ENCODE measurements around the gene SLMAP.

DNA sequence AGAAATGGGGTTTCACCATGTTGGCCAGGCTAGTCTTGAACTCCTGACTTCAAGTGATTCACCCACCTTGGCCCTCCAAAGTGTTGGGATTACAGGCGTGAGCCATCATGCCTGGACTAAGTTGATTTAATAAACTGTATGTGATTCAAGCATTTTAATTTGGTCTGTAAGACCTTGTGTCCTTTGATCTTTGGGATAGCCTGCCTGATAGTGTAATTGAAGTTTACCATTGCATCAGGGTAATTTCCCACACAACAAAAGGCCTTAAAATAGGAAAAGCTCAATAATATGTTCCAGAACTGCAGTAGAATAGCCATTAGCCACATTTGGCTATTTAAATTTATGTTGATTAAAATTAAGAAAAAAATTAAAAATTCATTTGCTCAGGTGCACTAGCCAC lies 38.0 kb upstream of the SLMAP start:
- TF ChIP-seq MXI1 (IDR thresholded peaks at IDR 0.05; ENCODE audit: borderline replicate concordance, low read depth, low read length), result no peak
- no peak for TF ChIP-seq SMC3 (IDR thresholded peaks at IDR 0.05; ENCODE audit: low read depth, low read length)
- TF ChIP-seq POLR2A (IDR thresholded peaks at IDR 0.05; ENCODE audit: low read depth, low read length), result no peak
- TF ChIP-seq, protein P1, sequence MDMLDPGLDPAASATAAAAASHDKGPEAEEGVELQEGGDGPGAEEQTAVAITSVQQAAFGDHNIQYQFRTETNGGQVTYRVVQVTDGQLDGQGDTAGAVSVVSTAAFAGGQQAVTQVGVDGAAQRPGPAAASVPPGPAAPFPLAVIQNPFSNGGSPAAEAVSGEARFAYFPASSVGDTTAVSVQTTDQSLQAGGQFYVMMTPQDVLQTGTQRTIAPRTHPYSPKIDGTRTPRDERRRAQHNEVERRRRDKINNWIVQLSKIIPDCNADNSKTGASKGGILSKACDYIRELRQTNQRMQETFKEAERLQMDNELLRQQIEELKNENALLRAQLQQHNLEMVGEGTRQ (IDR thresholded peaks at IDR 0.05; ENCODE audit: low read depth, low read length), result no peak
- TF ChIP-seq, protein P2, sequence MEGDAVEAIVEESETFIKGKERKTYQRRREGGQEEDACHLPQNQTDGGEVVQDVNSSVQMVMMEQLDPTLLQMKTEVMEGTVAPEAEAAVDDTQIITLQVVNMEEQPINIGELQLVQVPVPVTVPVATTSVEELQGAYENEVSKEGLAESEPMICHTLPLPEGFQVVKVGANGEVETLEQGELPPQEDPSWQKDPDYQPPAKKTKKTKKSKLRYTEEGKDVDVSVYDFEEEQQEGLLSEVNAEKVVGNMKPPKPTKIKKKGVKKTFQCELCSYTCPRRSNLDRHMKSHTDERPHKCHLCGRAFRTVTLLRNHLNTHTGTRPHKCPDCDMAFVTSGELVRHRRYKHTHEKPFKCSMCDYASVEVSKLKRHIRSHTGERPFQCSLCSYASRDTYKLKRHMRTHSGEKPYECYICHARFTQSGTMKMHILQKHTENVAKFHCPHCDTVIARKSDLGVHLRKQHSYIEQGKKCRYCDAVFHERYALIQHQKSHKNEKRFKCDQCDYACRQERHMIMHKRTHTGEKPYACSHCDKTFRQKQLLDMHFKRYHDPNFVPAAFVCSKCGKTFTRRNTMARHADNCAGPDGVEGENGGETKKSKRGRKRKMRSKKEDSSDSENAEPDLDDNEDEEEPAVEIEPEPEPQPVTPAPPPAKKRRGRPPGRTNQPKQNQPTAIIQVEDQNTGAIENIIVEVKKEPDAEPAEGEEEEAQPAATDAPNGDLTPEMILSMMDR (conservative IDR thresholded peaks at IDR 0.05; ENCODE audit: low read depth, low read length), result no peak
- TF ChIP-seq CEBPB (IDR thresholded peaks at IDR 0.05; ENCODE audit: low read depth, low read length), result no peak
- TF ChIP-seq MAZ (IDR thresholded peaks at IDR 0.05; ENCODE audit: borderline replicate concordance, low read depth, low read length), result no peak
